HFFc6 (cell line): ENCODE data around the gene NOSIP. TPM values are rescaled to one million over a fixed set of nuclear protein-coding genes. Genes with fewer than 3 reads are reported as not detected.

Experiments
- DNase-seq: peaks from one replicate; pipeline ENCODE4 v3.0.0-alpha.2; 2018
- H3K27ac Mint-ChIP-seq: 2 replicates; pipeline ENCODE4 v1.8.0; 2020; ENCODE audit warnings: mild to moderate bottlenecking, mixed read lengths
- H3K27me3 Mint-ChIP-seq: 2 replicates; pipeline ENCODE4 v1.8.0; 2021; ENCODE audit warnings: mild to moderate bottlenecking, moderate library complexity, mixed read lengths; ENCODE audit not compliant: insufficient read depth
- H3K36me3 Mint-ChIP-seq: 2 replicates; pipeline ENCODE4 v1.8.0; 2021; ENCODE audit warnings: low read depth, mixed read lengths
- H3K4me1 Mint-ChIP-seq: 2 replicates; pipeline ENCODE4 v1.8.0; 2020; ENCODE audit warnings: low read depth, mixed read lengths
- H3K4me3 Mint-ChIP-seq: 2 replicates; pipeline ENCODE4 v1.8.0; 2020; ENCODE audit warnings: mild to moderate bottlenecking, moderate library complexity, mixed read lengths
- H3K9me3 Mint-ChIP-seq: 2 replicates; pipeline ENCODE4 v1.8.0; 2020; ENCODE audit warnings: mild to moderate bottlenecking, mixed read lengths
- CTCF ChIP-seq: fragments of 200-600 bp; sonication (generic); IDR thresholded peaks from 2 replicates; pipeline ENCODE4 v1.5.0; 2021; ENCODE audit warnings: antibody characterized with exemption, mild to moderate bottlenecking
- total RNA-seq, 6 experiments: library from RNA; stranded (reverse); fragmentation: NEBNext Ultra II Directional; extraction: Animal tissue kit (Norgen Biotek cat#: 25700); gene quantifications; 2 replicates in 1 of 6; 3 replicates in 5 of 6; pipeline ENCODE4 v1.2.3, GENCODE V29; 2021

The NOSIP gene
- total RNA-seq, 6 experiments from 2014 or later, result 66.0 to 79.7 (median 72.4) TPM

GRCh38 chr19:49616945-49617344, 36.6 kb upstream of the NOSIP start:
- Mint-ChIP-seq H3K9me3 (no peaks in the 10 kb centered on the region), H3K4me1 (peaks cover 29% of the 10 kb centered on the region), H3K27me3 (peaks cover 2% of the 10 kb centered on the region; the same call in 1 of the 2 replicates), H3K27ac (no peak overlapping the region), H3K4me3 (no peak overlapping the region), H3K36me3 (peaks cover 20% of the 10 kb centered on the region)
- no peak for DNase-seq
- TF ChIP-seq CTCF, result no peak

DNA sequence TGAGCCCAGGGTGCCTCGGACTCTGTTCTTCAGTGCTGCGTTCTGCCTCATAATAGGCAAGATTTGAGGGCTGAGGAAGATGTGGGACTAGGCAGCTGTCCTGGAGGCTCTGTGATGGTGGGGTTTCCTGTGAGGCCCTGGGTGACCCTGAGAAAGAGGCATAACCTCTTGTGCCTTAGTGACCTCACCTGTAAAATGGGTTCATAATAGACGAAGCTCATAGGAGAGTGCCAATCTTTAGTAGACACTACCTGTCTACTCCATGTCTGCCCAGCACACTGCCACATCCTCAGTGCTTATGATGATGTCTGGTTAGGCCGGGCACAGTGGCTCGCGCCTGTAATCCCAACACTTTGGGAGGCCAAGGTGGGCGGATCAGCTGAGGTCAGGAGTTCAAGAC, 36.2 kb upstream of the NOSIP start:
- H3K36me3 Mint-ChIP-seq, result peaks cover 16% of the 10 kb centered on the region
- H3K9me3 Mint-ChIP-seq, result no peaks in the 10 kb centered on the region
- H3K27me3 Mint-ChIP-seq, result peaks cover 2% of the 10 kb centered on the region; the same call in 1 of the 2 replicates
- H3K27ac Mint-ChIP-seq, result no peak overlapping the region
- DNase-seq, result no peak
- no peak overlapping the region for H3K4me3 Mint-ChIP-seq
- peaks cover 29% of the 10 kb centered on the region for H3K4me1 Mint-ChIP-seq
- no peak for TF ChIP-seq CTCF

DNA sequence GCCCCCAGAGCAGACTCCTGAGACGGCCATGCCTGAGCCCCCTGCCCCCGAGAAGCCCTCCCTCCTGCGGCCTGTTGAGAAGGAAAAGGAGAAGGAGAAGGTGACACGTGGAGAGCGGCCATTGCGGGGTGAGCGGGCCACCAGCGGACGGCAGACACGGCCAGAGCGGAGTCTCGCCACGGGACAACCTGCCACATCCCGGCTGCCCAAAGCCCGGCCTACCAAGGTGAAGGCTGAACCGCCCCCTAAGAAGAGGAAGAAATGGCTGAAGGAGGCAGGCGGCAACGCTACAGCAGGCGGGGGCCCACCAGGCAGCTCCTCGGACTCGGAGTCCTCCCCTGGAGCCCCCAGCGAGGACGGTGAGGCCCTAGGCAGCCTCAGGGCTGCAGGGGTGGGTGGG, 35.5 kb upstream of the NOSIP start:
- Mint-ChIP-seq H3K9me3 (no peaks in the 10 kb centered on the region), H3K27me3 (peaks cover 2% of the 10 kb centered on the region), H3K27ac (no peak overlapping the region), H3K4me1 (peaks cover 29% of the 10 kb centered on the region), H3K36me3 (peaks cover 13% of the 10 kb centered on the region; the same call in 1 of the 2 replicates), H3K4me3 (no peak overlapping the region)
- DNase-seq, result no peak
- no peak for TF ChIP-seq CTCF

DNA sequence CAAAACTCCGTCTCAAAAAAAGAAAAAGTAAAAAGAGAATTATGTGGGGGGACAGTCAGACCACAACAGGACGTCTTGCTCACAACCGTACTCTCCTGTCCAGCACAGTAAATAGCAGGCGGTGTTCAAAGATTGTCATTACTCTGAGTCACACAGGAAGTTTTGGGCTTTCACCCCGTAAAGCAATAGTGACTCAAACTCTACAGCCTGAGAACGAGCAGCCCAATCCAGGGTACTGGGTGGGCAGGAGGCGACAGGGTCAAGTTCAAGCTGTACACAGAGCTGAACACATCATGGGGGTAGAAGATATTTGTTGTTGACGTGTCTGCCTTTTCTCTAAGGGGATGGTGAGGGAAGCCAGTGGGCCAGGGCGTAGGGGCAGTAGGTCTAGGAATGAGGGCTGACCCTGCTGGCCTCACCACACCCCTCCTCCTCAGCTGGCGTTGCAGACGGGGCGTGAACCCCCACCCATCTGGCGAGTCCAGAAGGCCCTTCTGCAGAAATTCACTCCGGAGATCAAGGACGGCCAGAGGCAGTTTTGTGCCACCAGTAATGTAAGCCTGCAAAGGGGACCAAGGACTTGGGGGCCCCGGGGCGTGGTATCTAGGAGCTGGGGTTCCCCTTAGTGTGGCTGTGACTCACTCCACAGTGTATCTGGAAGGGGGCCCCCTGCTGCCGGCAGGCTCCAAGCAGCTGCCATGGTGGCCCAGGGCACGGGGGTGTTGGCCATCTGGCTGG, 33.9 kb upstream of the NOSIP start:
- Mint-ChIP-seq H3K27ac (peak overlapping the region; percentile 96), H3K4me3 (peak overlapping the region; percentile 78), H3K4me1 (peaks cover 29% of the 10 kb centered on the region), H3K36me3 (peaks cover 13% of the 10 kb centered on the region; the same call in 1 of the 2 replicates), H3K27me3 (peaks cover 4% of the 10 kb centered on the region), H3K9me3 (no peaks in the 10 kb centered on the region)
- DNase-seq, result peak; percentile 89
- peak; percentile 72 for TF ChIP-seq CTCF

DNA sequence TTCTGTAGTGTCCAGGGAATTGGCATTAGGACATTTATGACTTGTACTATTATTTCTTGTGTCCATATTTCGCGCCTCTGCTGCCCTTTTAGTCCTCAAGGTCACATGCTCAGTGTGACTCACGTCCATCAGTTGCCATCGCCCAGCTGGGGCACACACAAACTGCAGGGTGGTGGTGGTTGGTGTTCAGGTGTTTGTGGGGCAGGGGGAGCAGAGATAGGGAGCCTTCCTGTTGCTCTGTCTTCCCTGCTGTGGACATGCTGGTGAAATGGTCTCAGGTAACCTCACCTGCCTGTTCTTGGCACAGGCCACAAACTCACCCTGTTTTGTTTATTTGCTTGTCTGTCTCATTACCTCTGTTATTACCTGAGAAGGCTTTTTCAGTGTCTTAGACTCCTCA, 33.0 kb upstream of the NOSIP start:
- TF ChIP-seq CTCF, result no peak
- Mint-ChIP-seq H3K27ac (peak overlapping the region; percentile 96), H3K4me1 (peaks cover 29% of the 10 kb centered on the region), H3K9me3 (no peaks in the 10 kb centered on the region), H3K27me3 (peaks cover 2% of the 10 kb centered on the region), H3K4me3 (peak overlapping the region; percentile 78), H3K36me3 (peaks cover 8% of the 10 kb centered on the region; the same call in 1 of the 2 replicates)
- peak; percentile 23 for DNase-seq
